Body of pancreas (tissue), 4 donors: ENCODE data around the gene EDN2. TPM values are rescaled to one million over a fixed set of nuclear protein-coding genes. Genes with fewer than 3 reads are reported as not detected.

Experiments used
- ATAC-seq: fragments of 150-250 bp; one replicate; pipeline ENCODE4 v1.9.1; 2016
- DNase-seq, 4 donors: peaks; one replicate each; pipeline ENCODE4 v3.0.0-alpha.2; 2019
- H3K27ac ChIP-seq, 4 donors: fragments of 200-600 bp; sonication (generic); 1 replicate in 3 of 4; 2 replicates in 1 of 4; pipeline versions ENCODE4 v1.5.1 to v1.6.1; 2016 to 2019; ENCODE audit warnings: mild to moderate bottlenecking in 1 of 4, mixed read lengths in 1 of 4, moderate library complexity in 1 of 4
- H3K27me3 ChIP-seq, 2 donors: fragments of 200-600 bp; sonication (generic); one replicate each; pipeline ENCODE4 v1.6.0; 2016; ENCODE audit warnings: mild to moderate bottlenecking in 1 of 2
- H3K36me3 ChIP-seq, 2 donors: fragments of 200-600 bp; sonication (generic); replicated peaks in 1 of 2; 2 replicates each; pipeline ENCODE4 v1.5.1; 2016; ENCODE audit warnings: low read depth in 2 of 2; ENCODE audit not compliant: insufficient read depth in 1 of 2
- H3K4me1 ChIP-seq: fragments of 200-600 bp; sonication (generic); one replicate; pipeline ENCODE4 v1.6.0; 2016
- H3K4me3 ChIP-seq, 2 donors: fragments of 200-600 bp; sonication (generic); 1 replicate in 1 of 2; 2 replicates in 1 of 2; pipeline ENCODE4 v1.5.1; 2016 to 2019
- H3K9me3 ChIP-seq, 3 donors: fragments of 200-600 bp; sonication (generic); 1 replicate in 2 of 3; 2 replicates in 1 of 3; pipeline ENCODE4 v1.5.1; 2016
- CTCF ChIP-seq, 7 experiments: fragments of 450-650 bp in 4 of 7; fragments of 200-600 bp in 3 of 7; sonication (generic) in 3 of 7; IDR thresholded peaks; one replicate each; pipeline ENCODE4 v1.5.1; 2016 to 2019; ENCODE audit warnings: antibody characterized with exemption in 7 of 7
- POLR2A ChIP-seq, 3 donors: fragments of 450-650 bp; IDR thresholded peaks; one replicate each; pipeline ENCODE4 v1.6.1; 2016; ENCODE audit warnings: antibody characterized with exemption in 3 of 3, mild to moderate bottlenecking in 2 of 3
- WGBS, 2 donors: methylation state at CpG; one replicate each; pipeline ENCODE4 v1.1.5; 2017; 5-methylcytosine and 5-hydroxymethylcytosine counted together
- intact Hi-C: fragments of 100-400 bp; cut with DNase I; formaldehyde crosslinking; loops from one replicate; pipeline ENCODE4 v1.15.1; 2023
- total RNA-seq, 2 donors: library from RNA; depleted of rRNA; stranded (reverse); fragments of >200 nt; gene quantifications; one replicate each; pipeline ENCODE4 v1.1.0, GENCODE V29; 2016

EDN2 gene
- total RNA-seq, 2 donors from 2014 or later = 3.6 TPM

- no peak for TF ChIP-seq CTCF (IDR thresholded peaks at IDR 0.05)
- intact Hi-C loops = no loop called here
- no peaks in the 10 kb centered on the region for H3K27me3 ChIP-seq
- H3K27ac ChIP-seq = no peak overlapping the region
- H3K4me3 ChIP-seq = no peak overlapping the region
- H3K36me3 ChIP-seq = no peaks in the 10 kb centered on the region
- no peak for DNase-seq
- no peak for ATAC-seq
- peaks cover 24% of the 10 kb centered on the region for H3K4me1 ChIP-seq
- WGBS, 2 donors = 81 to 82% methylated on average over 5 of the region's 5 CpGs
- H3K9me3 ChIP-seq = no peaks in the 10 kb centered on the region
Observed at GRCh38 chr1:41436281-41437010, 48.0 kb downstream of the EDN2 start.

GRCh38 chr1:41435570-41436178 is 48.8 kb downstream of the EDN2 start:
- H3K27me3 ChIP-seq = no peaks in the 10 kb centered on the region
- H3K4me3 ChIP-seq = no peak overlapping the region
- H3K9me3 ChIP-seq = no peaks in the 10 kb centered on the region
- H3K27ac ChIP-seq = no peak overlapping the region
- TF ChIP-seq CTCF (IDR thresholded peaks at IDR 0.05) (no peak), POLR2A (IDR thresholded peaks at IDR 0.05) (no peak)
- peaks cover 26% of the 10 kb centered on the region for H3K4me1 ChIP-seq
- intact Hi-C loops = no loop called here
- 67 to 70% methylated on average over 12 to 15 of the region's 15 CpGs for WGBS, 2 donors
- ATAC-seq (no peak), DNase-seq (no peak)
- H3K36me3 ChIP-seq = no peaks in the 10 kb centered on the region

GRCh38 chr1:41434748-41435449 is 49.6 kb downstream of the EDN2 start:
- ATAC-seq (no peak), DNase-seq (no peak)
- intact Hi-C loops = no loop called here
- Histone ChIP-seq H3K4me1 (peaks cover 26% of the 10 kb centered on the region), H3K9me3 (no peaks in the 10 kb centered on the region), H3K27me3 (no peaks in the 10 kb centered on the region), H3K36me3 (no peaks in the 10 kb centered on the region), H3K4me3 (no peak overlapping the region), H3K27ac (no peak overlapping the region)
- TF ChIP-seq POLR2A (IDR thresholded peaks at IDR 0.05) (no peak), CTCF (IDR thresholded peaks at IDR 0.05) (no peak)
- 72 to 75% methylated on average over 6 of the region's 6 CpGs for WGBS, 2 donors

GRCh38 chr1:41434306-41434705 is 50.2 kb downstream of the EDN2 start:
- H3K4me3 ChIP-seq = no peak overlapping the region
- H3K4me1 ChIP-seq = peaks cover 26% of the 10 kb centered on the region
- H3K9me3 ChIP-seq = no peaks in the 10 kb centered on the region
- no peak overlapping the region for H3K27ac ChIP-seq
- no peaks in the 10 kb centered on the region for H3K36me3 ChIP-seq
- DNase-seq (no peak), ATAC-seq (no peak)
- 81 to 85% methylated on average over 5 of the region's 5 CpGs for WGBS, 2 donors
- intact Hi-C loops = no loop called here
- TF ChIP-seq POLR2A (IDR thresholded peaks at IDR 0.05) = no peak
- no peak for TF ChIP-seq CTCF (IDR thresholded peaks at IDR 0.05)
- no peaks in the 10 kb centered on the region for H3K27me3 ChIP-seq
